ENCODE results near the gene OBSCN.
A peak's percentile ranks its signal among the peaks of the same experiment; 100 is the strongest.
"Not testable (repeated sequence)": the region's sequence is repeated elsewhere in the genome, so short reads cannot be mapped to it uniquely, and the experiment has no call there.

The OBSCN gene

DNA sequence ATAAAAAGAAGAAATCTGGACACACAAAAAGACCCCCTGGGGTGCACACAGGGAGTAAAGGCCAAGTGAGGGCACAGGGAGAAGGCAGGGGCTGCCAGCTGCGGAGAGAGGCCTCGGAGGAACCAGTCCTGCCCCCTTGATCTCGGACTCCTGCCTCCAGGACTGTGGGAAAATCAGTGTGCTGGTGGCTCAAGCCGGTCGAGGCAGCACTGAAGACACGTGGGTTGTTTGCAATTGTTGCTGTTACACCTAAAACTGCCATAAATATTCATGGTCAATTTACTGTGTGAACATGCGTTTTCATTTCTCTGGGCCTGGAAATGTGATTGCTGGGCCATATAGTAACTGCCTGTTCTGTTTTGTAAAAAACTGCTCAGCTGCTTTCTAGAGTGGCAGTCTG is 23.7 kb upstream of the OBSCN start:
- no peak for DNase-seq (ENCODE audit: extremely low spot score)
- ChIA-PET CTCF (interaction anchor here (0.6 kb wide), 1 partner anchor 1777 kb away, joined by 3 read pairs; no protein-coding TSS in a partner anchor), POLR2A (no interaction called here)
- TF ChIP-seq LEF1 (IDR thresholded peaks at IDR 0.05; ENCODE audit: borderline replicate concordance) (no peak), HDGF (IDR thresholded peaks at IDR 0.05; ENCODE audit: borderline replicate concordance) (no peak), FOXK2 (IDR thresholded peaks at IDR 0.05) (no peak), SP1 (IDR thresholded peaks at IDR 0.05) (no peak), L3MBTL2 (conservative IDR thresholded peaks at IDR 0.05) (peak; percentile 25; the same call in 1 of the 2 replicates)

DNA sequence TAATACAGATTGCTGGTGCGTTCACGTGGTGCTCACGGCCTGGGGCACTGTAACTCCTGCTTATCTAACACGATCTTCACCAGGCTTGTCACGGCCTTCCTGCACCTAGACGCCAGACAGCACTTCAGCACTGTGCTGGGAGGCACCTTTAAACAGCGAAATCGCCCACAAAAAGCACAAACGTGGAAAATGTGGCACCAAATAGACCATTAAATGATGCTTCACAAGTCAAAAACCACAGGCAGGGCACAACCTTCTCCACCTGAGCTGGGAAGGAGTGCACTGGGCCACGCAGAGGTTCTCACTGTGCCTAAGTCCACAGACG is 22.2 kb upstream of the OBSCN start:
- DNase-seq (ENCODE audit: extremely low spot score): no peak
- TF ChIP-seq, protein P1, sequence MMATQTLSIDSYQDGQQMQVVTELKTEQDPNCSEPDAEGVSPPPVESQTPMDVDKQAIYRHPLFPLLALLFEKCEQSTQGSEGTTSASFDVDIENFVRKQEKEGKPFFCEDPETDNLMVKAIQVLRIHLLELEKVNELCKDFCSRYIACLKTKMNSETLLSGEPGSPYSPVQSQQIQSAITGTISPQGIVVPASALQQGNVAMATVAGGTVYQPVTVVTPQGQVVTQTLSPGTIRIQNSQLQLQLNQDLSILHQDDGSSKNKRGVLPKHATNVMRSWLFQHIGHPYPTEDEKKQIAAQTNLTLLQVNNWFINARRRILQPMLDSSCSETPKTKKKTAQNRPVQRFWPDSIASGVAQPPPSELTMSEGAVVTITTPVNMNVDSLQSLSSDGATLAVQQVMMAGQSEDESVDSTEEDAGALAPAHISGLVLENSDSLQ (IDR thresholded peaks at IDR 0.05): no peak
- TF ChIP-seq FOXK2 (IDR thresholded peaks at IDR 0.05): no peak
- TF ChIP-seq SP1 (IDR thresholded peaks at IDR 0.05): no peak
- TF ChIP-seq CTBP1 (IDR thresholded peaks at IDR 0.05; ENCODE audit: borderline replicate concordance): no peak
- TF ChIP-seq ARNT (IDR thresholded peaks at IDR 0.05): no peak
- TF ChIP-seq HDGF (IDR thresholded peaks at IDR 0.05; ENCODE audit: borderline replicate concordance): no peak
- TF ChIP-seq LEF1 (IDR thresholded peaks at IDR 0.05; ENCODE audit: borderline replicate concordance): no peak
- no peak for TF ChIP-seq FOXA1 (IDR thresholded peaks at IDR 0.05)
- ChIA-PET POLR2A (no interaction called here), CTCF (interaction anchor here (0.6 kb wide), 2 partner anchors 674 to 718 kb away, joined by 3 read pairs; no protein-coding TSS in a partner anchor)

DNA sequence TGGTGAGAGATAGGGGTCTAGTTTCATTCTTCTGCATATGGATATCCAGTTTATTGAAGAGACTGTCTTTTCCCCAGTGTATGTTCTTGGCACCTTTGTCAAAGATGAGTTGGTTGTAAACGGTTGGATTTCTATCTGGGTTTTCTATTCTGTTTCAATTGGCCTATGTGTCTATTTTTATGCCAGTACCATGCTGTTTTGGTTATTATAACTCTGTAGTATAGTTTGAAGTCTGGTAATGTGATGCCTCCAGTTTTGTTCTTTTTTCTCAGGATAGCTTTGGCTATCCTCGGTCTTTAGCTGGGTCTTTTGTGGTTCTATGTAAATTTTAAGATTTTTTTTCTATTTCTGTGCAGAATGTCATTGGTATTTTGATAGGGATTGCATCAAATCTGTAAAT is 19.6 kb upstream of the OBSCN start:
- POLR2A ChIA-PET; DNase-seq (ENCODE audit: extremely low spot score); CTCF ChIA-PET: not testable (repeated sequence)

DNA sequence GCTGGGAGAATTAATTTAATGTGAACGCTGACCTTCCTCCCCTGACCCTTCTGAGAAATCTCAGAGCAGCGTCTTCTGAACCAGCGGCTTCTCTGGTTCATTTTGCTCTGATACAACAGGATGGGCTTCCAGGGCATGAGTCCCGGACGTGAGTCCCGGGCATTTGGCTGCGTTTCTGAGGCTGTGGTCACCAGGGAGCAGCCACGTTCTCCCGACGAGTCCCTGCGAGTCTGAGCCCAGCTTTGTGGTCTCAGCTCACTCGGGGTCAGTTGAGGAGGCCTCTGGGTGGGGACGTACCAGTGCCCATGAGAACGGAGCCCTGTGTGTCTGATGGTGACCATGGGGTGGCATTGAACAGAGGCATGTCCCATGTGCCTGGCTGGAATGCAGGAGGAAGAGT is 17.7 kb upstream of the OBSCN start:
- ChIA-PET CTCF (no interaction called here), POLR2A (no interaction called here)
- no peak for DNase-seq (ENCODE audit: extremely low spot score)
- TF ChIP-seq ARNT (IDR thresholded peaks at IDR 0.05) (no peak), HDGF (IDR thresholded peaks at IDR 0.05; ENCODE audit: borderline replicate concordance) (no peak), BHLHE40 (IDR thresholded peaks at IDR 0.05; ENCODE audit: borderline replicate concordance) (no peak), LEF1 (IDR thresholded peaks at IDR 0.05; ENCODE audit: borderline replicate concordance) (no peak), FOXA1 (IDR thresholded peaks at IDR 0.05) (no peak), CTBP1 (IDR thresholded peaks at IDR 0.05; ENCODE audit: borderline replicate concordance) (no peak), ZNF384 (IDR thresholded peaks at IDR 0.05) (no peak), TARDBP (IDR thresholded peaks at IDR 0.05) (no peak), SP1 (IDR thresholded peaks at IDR 0.05) (no peak), ELF4 (IDR thresholded peaks at IDR 0.05) (no peak), FOXK2 (IDR thresholded peaks at IDR 0.05) (no peak), SUZ12 (IDR thresholded peaks at IDR 0.05) (no peak), L3MBTL2 (conservative IDR thresholded peaks at IDR 0.05) (no peak), NFRKB (IDR thresholded peaks at IDR 0.05) (no peak), FOXM1 (IDR thresholded peaks at IDR 0.05; ENCODE audit: borderline replicate concordance) (no peak)
- TF ChIP-seq, protein P1 (IDR thresholded peaks at IDR 0.05): no peak

DNA sequence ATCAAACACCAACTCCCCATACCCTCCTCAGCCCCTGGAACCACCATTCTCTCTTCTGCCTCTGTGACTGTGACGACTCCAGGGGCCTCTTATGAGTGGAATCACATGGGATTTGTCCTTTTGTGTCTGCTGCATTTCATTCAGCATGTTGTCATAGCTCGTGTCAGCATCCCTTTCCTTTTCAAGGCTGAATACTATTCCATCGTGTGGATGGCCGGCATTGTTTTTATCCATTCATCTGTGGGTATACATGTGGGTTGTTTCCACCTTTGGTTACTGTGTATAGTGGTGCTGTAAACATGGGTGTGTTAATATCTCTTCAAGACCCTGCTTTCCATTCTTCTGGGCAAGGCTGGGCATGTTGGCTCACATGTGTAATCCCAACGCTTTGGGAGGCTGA is 17.1 kb upstream of the OBSCN start:
- no peak for DNase-seq (ENCODE audit: extremely low spot score)
- CTCF ChIA-PET: no interaction called here

DNA sequence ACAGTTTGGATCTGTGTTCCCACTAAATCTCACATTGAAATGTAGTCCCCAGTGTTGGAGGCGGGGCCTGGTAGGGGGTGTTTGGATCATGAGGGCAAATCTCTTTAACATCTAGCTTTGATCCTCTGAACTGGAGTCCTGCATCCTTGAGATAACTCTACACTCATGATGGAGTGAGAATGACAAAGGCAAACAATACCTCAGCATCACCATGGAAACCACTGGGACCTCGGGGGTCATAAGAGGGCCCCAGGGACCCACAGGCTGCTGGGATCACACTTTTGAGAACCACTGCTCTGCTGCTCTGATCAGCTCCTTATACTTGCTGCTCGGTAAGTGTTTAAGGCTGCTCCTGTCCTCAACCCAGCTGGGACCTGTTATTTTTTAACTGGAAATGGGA is 13.4 kb upstream of the OBSCN start:
- TF ChIP-seq ELF4 (IDR thresholded peaks at IDR 0.05): no peak
- TF ChIP-seq HDGF (IDR thresholded peaks at IDR 0.05; ENCODE audit: borderline replicate concordance): no peak
- TF ChIP-seq, protein P1 (IDR thresholded peaks at IDR 0.05): no peak
- no peak for TF ChIP-seq BHLHE40 (IDR thresholded peaks at IDR 0.05; ENCODE audit: borderline replicate concordance)
- no peak for TF ChIP-seq ARNT (IDR thresholded peaks at IDR 0.05)
- TF ChIP-seq SUZ12 (IDR thresholded peaks at IDR 0.05): no peak
- TF ChIP-seq FOXM1 (IDR thresholded peaks at IDR 0.05; ENCODE audit: borderline replicate concordance): no peak
- no peak for TF ChIP-seq L3MBTL2 (conservative IDR thresholded peaks at IDR 0.05)
- no peak for TF ChIP-seq FOXA1 (IDR thresholded peaks at IDR 0.05)
- TF ChIP-seq NFRKB (IDR thresholded peaks at IDR 0.05): no peak
- TF ChIP-seq LEF1 (IDR thresholded peaks at IDR 0.05; ENCODE audit: borderline replicate concordance): no peak
- TF ChIP-seq TARDBP (IDR thresholded peaks at IDR 0.05): no peak
- no peak for TF ChIP-seq SP1 (IDR thresholded peaks at IDR 0.05)
- TF ChIP-seq ZNF384 (IDR thresholded peaks at IDR 0.05): no peak
- no peak for TF ChIP-seq CTBP1 (IDR thresholded peaks at IDR 0.05; ENCODE audit: borderline replicate concordance)
- TF ChIP-seq FOXK2 (IDR thresholded peaks at IDR 0.05): no peak
- POLR2A ChIA-PET: no interaction called here
- DNase-seq (ENCODE audit: extremely low spot score): no peak
- CTCF ChIA-PET: no interaction called here

More for the DNA sequence above, 17.1 kb upstream of the OBSCN start:
- TF ChIP-seq SUZ12 (IDR thresholded peaks at IDR 0.05): no peak
- no peak for TF ChIP-seq SP1 (IDR thresholded peaks at IDR 0.05)
- TF ChIP-seq ARNT (IDR thresholded peaks at IDR 0.05): no peak
- no peak for TF ChIP-seq ZNF384 (IDR thresholded peaks at IDR 0.05)
- no peak for TF ChIP-seq LEF1 (IDR thresholded peaks at IDR 0.05; ENCODE audit: borderline replicate concordance)
- TF ChIP-seq HDGF (IDR thresholded peaks at IDR 0.05; ENCODE audit: borderline replicate concordance): no peak
- POLR2A ChIA-PET: no interaction called here

Data from HEK293T (cell line).